ENCODE data around the gene PPP3R1. TPM values are rescaled to one million over a fixed set of nuclear protein-coding genes. Genes with fewer than 3 reads are reported as not detected.

PPP3R1 gene
- total and polyA plus RNA-seq, 2 of the 8 experiments (the other 6 are each of a cell fraction or from before 2014, with no cell fraction given): 9.3 to 85.1 TPM

- no peak for TF ChIP-seq CHD7 (IDR thresholded peaks at IDR 0.05; ENCODE audit: insufficient replicate concordance, low read length)
- 0 out of 2 replicates have a peak, but pooled peaks have one; percentile 83 for TF ChIP-seq RBBP5 (IDR thresholded peaks at IDR 0.05; ENCODE audit: borderline replicate concordance, low read depth, low read length)
- peak; percentile 70 to 75 for TF ChIP-seq POLR2A (IDR thresholded peaks at IDR 0.05; ENCODE audit: control extremely low read depth in 1 of 2, low read depth in 2 of 2, low read length in 2 of 2)
- peak; percentile 83 to 94; a peak in 3 of 4 replicates for TF ChIP-seq SIN3A (conservative IDR thresholded peaks at IDR 0.05 in 1 of 2, IDR thresholded peaks at IDR 0.05 in 1 of 2; ENCODE audit: low read depth in 1 of 2, low read length in 2 of 2)
- TF ChIP-seq TEAD4 (IDR thresholded peaks at IDR 0.05; ENCODE audit: low read depth, low read length): peak; percentile 84
- no peak for TF ChIP-seq TAF7 (optimal IDR thresholded peaks at IDR 0.05; ENCODE audit: borderline replicate concordance, low read depth, low read length)
- TF ChIP-seq EP300 (IDR thresholded peaks at IDR 0.05; ENCODE audit: borderline replicate concordance in 1 of 2, low read depth in 2 of 2, low read length in 2 of 2): 0 out of 3 replicates have a peak, but pooled peaks of 1 of the 2 experiments have one; percentile 3
- TF ChIP-seq TAF1 (IDR thresholded peaks at IDR 0.05; ENCODE audit: low read depth, low read length): peak; percentile 81
- no peak for TF ChIP-seq NANOG (IDR thresholded peaks at IDR 0.05; ENCODE audit: insufficient read depth, low read depth, low read length, poor library complexity, severe bottlenecking)
Measured at GRCh38 chr2:68157402-68158133, 94.8 kb downstream of the PPP3R1 start, which contains the start of gene PNO1 (continued).

All from H1 (cell line).